GM18505 (cell line): Measurements from ENCODE around the gene HEATR9.
A peak's percentile ranks its signal among the peaks of the same experiment; 100 is the strongest.

ENCODE experiments used
- ATAC-seq: cut with Tn5 transposase; IDR thresholded peaks from one replicate; pipeline ENCODE4 v1.9.1; 2021; ENCODE audit not compliant: unreplicated experiment
- POLR2A ChIP-seq: IDR thresholded peaks from 4 replicates; pipeline ENCODE4 v1.6.1; 2011; ENCODE audit warnings: borderline replicate concordance; ENCODE audit not compliant: insufficient read depth, insufficient read length; ENCODE audit errors: extremely low read depth

The HEATR9 gene

GRCh38 chr17:35879773-35880654 lies 11.3 kb upstream of the HEATR9 start, which contains the start of gene CCL5:
Gene CCL5 (minus strand): TSS chr17:35880360.
- peak; percentile 76 for ATAC-seq
- peak; percentile 91 for TF ChIP-seq POLR2A

GRCh38 chr17:35878361-35878760 lies 9.7 kb upstream of the HEATR9 start:
- ATAC-seq = no peak
- no peak for TF ChIP-seq POLR2A

GRCh38 chr17:35877345-35878029 lies 8.8 kb upstream of the HEATR9 start:
- no peak for TF ChIP-seq POLR2A
- ATAC-seq = no peak

GRCh38 chr17:35876534-35876933 lies 7.8 kb upstream of the HEATR9 start:
- no peak for ATAC-seq
- no peak for TF ChIP-seq POLR2A

GRCh38 chr17:35875800-35876139 lies 7.1 kb upstream of the HEATR9 start:
- no peak for TF ChIP-seq POLR2A
- no peak for ATAC-seq

GRCh38 chr17:35875072-35875799 lies 6.5 kb upstream of the HEATR9 start:
- no peak for TF ChIP-seq POLR2A
- ATAC-seq = no peak

GRCh38 chr17:35872196-35872980 lies 3.7 kb upstream of the HEATR9 start:
- no peak for TF ChIP-seq POLR2A
- no peak for ATAC-seq

- TF ChIP-seq POLR2A = no peak
- ATAC-seq = no peak
Measured at GRCh38 chr17:35870906-35871819, 2.5 kb upstream of the HEATR9 start.

- ATAC-seq = no peak
- TF ChIP-seq POLR2A = no peak
Measured at GRCh38 chr17:35867574-35867973, 1.1 kb downstream of the HEATR9 start.

- TF ChIP-seq POLR2A = no peak
- ATAC-seq = no peak
Measured at GRCh38 chr17:35866341-35866950, 2.2 kb downstream of the HEATR9 start.
